Activated CD4-positive, alpha-beta T cell treated with anti-CD3 and anti-CD28 coated beads, Interleukin-2, amount 10 ng/mL, durations not matched to agents 7 days and 5 days (primary cell): ENCODE results near the gene MED8. TPM values are rescaled to one million over a fixed set of nuclear protein-coding genes. Genes with fewer than 3 reads are reported as not detected.
A peak's percentile ranks its signal among the peaks of the same experiment; 100 is the strongest.

Source experiments
- CTCF ChIA-PET: fragments of 350-600 bp; sonication (Branson Sonifier 250); formaldehyde crosslinking; loops from one replicate; lab custom pipeline; 2021; ENCODE audit warnings: antibody characterized with exemption; lab: Charles Lee
- POLR2A ChIA-PET: fragments of 350-600 bp; sonication (Branson Sonifier 250); formaldehyde crosslinking; loops from one replicate; lab custom pipeline; 2021; ENCODE audit warnings: antibody characterized with exemption; lab: Charles Lee
- DNase-seq: peaks from one replicate; pipeline ENCODE4 v3.0.0-alpha.2; 2020
- H3K27ac Mint-ChIP-seq: one replicate; pipeline ENCODE4 v1.8.0; 2021; ENCODE audit warnings: mild to moderate bottlenecking, moderate library complexity, mixed read lengths
- H3K27me3 Mint-ChIP-seq: one replicate; pipeline ENCODE4 v1.8.0; 2021; ENCODE audit warnings: mixed read lengths
- H3K36me3 Mint-ChIP-seq: one replicate; pipeline ENCODE4 v1.8.0; 2021; ENCODE audit warnings: low read depth, mixed read lengths
- H3K4me1 Mint-ChIP-seq: one replicate; pipeline ENCODE4 v1.8.0; 2021; ENCODE audit warnings: mixed read lengths
- H3K4me3 Mint-ChIP-seq: one replicate; pipeline ENCODE4 v1.8.0; 2021; ENCODE audit warnings: mild to moderate bottlenecking, moderate library complexity, mixed read lengths
- H3K9me3 Mint-ChIP-seq: one replicate; pipeline ENCODE4 v1.8.0; 2021; ENCODE audit warnings: mixed read lengths
- total RNA-seq, 2 experiments: library from RNA; stranded (reverse); gene quantifications; one replicate each; pipeline ENCODE4 v1.2.3, GENCODE V29; 2021

Gene MED8
- total RNA-seq, 2 experiments from 2014 or later: 30.2 to 33.3 TPM

- H3K4me1 Mint-ChIP-seq: peaks cover 40% of the 10 kb centered on the region
- H3K36me3 Mint-ChIP-seq: peaks cover 13% of the 10 kb centered on the region
- H3K27ac Mint-ChIP-seq: no peak overlapping the region
- CTCF ChIA-PET: interaction anchor here (0.7 kb wide), 1 partner anchor 56 kb away, joined by 6 read pairs; no protein-coding TSS in a partner anchor
- no peak for DNase-seq
- POLR2A ChIA-PET: no interaction called here
- no peaks in the 10 kb centered on the region for H3K27me3 Mint-ChIP-seq
- H3K4me3 Mint-ChIP-seq: no peak overlapping the region
- H3K9me3 Mint-ChIP-seq: no peaks in the 10 kb centered on the region
Observed at GRCh38 chr1:43392702-43393101, 3.1 kb upstream of the MED8 start.

GRCh38 chr1:43388613-43389012 lies 987 bp downstream of the MED8 start:
- H3K27ac Mint-ChIP-seq: peak overlapping the region; percentile 97
- POLR2A ChIA-PET: interaction anchor here (0.6 kb wide), 1 partner anchor 162 kb away, joined by 3 read pairs; no protein-coding TSS in a partner anchor
- peaks cover 40% of the 10 kb centered on the region for H3K4me1 Mint-ChIP-seq
- DNase-seq: no peak
- peaks cover 28% of the 10 kb centered on the region for H3K36me3 Mint-ChIP-seq
- no peaks in the 10 kb centered on the region for H3K9me3 Mint-ChIP-seq
- H3K27me3 Mint-ChIP-seq: no peaks in the 10 kb centered on the region
- peak overlapping the region; percentile 98 for H3K4me3 Mint-ChIP-seq
- CTCF ChIA-PET: interaction anchor here (1.2 kb wide), 1 partner anchor 12 kb away, joined by 3 read pairs; no protein-coding TSS in a partner anchor

- Mint-ChIP-seq H3K9me3 (no peaks in the 10 kb centered on the region), H3K27ac (peak overlapping the region; percentile 97), H3K27me3 (no peaks in the 10 kb centered on the region), H3K36me3 (peaks cover 30% of the 10 kb centered on the region), H3K4me3 (peak overlapping the region; percentile 98), H3K4me1 (peaks cover 38% of the 10 kb centered on the region)
- no peak for DNase-seq
- ChIA-PET CTCF (interaction anchor here (1.2 kb wide), 1 partner anchor 11 kb away, joined by 3 read pairs; no protein-coding TSS in a partner anchor), POLR2A (no interaction called here)
Observed at GRCh38 chr1:43387976-43388599, 1.5 kb downstream of the MED8 start.

GRCh38 chr1:43386676-43387075 lies 2.9 kb downstream of the MED8 start:
- Mint-ChIP-seq H3K36me3 (peaks cover 40% of the 10 kb centered on the region), H3K27ac (no peak overlapping the region), H3K4me1 (peaks cover 38% of the 10 kb centered on the region), H3K9me3 (no peaks in the 10 kb centered on the region), H3K4me3 (no peak overlapping the region), H3K27me3 (no peaks in the 10 kb centered on the region)
- CTCF ChIA-PET: interaction anchor here (1.4 kb wide), 1 partner anchor 13 kb away, joined by 3 read pairs; no protein-coding TSS in a partner anchor
- DNase-seq: no peak
- POLR2A ChIA-PET: no interaction called here

GRCh38 chr1:43383449-43383848 lies 6.2 kb downstream of the MED8 start:
- H3K27ac Mint-ChIP-seq: no peak overlapping the region
- no peaks in the 10 kb centered on the region for H3K27me3 Mint-ChIP-seq
- CTCF ChIA-PET: interaction anchor here (0.9 to 1.5 kb wide), 2 partner anchors 10 to 15 kb away, joined by 3 to 5 read pairs; partner anchors contain the start of gene ELOVL1
- no peak overlapping the region for H3K4me3 Mint-ChIP-seq
- H3K36me3 Mint-ChIP-seq: peaks cover 54% of the 10 kb centered on the region
- H3K9me3 Mint-ChIP-seq: no peaks in the 10 kb centered on the region
- DNase-seq: no peak
- POLR2A ChIA-PET: no interaction called here
- peaks cover 21% of the 10 kb centered on the region for H3K4me1 Mint-ChIP-seq

- CTCF ChIA-PET: interaction anchor here (1.0 to 1.4 kb wide), 5 partner anchors 9 to 32 kb away, joined by 3 to 4 read pairs (median 3); partner anchors contain the start of gene CDC20
- H3K4me3 Mint-ChIP-seq: no peak overlapping the region
Observed at GRCh38 chr1:43382027-43382779, 7.4 kb downstream of the MED8 start.

GRCh38 chr1:43381612-43382011 lies 8.0 kb downstream of the MED8 start:
- Mint-ChIP-seq H3K4me1 (peaks cover 12% of the 10 kb centered on the region), H3K27me3 (no peaks in the 10 kb centered on the region), H3K27ac (no peak overlapping the region), H3K36me3 (peaks cover 47% of the 10 kb centered on the region), H3K9me3 (no peaks in the 10 kb centered on the region), H3K4me3 (no peak overlapping the region)
- DNase-seq: no peak
- CTCF ChIA-PET: interaction anchor here (1.0 to 1.4 kb wide), 5 partner anchors 9 to 33 kb away, joined by 3 to 4 read pairs (median 3); partner anchors contain the start of gene CDC20
- POLR2A ChIA-PET: no interaction called here

More at GRCh38 chr1:43382027-43382779, 7.4 kb downstream of the MED8 start:
- POLR2A ChIA-PET: no interaction called here
- no peaks in the 10 kb centered on the region for H3K27me3 Mint-ChIP-seq
- DNase-seq: no peak
- H3K27ac Mint-ChIP-seq: no peak overlapping the region
- H3K9me3 Mint-ChIP-seq: no peaks in the 10 kb centered on the region
- H3K4me1 Mint-ChIP-seq: peaks cover 12% of the 10 kb centered on the region
- H3K36me3 Mint-ChIP-seq: peaks cover 52% of the 10 kb centered on the region

- H3K27me3 Mint-ChIP-seq: no peaks in the 10 kb centered on the region
- peaks cover 33% of the 10 kb centered on the region for H3K36me3 Mint-ChIP-seq
- H3K9me3 Mint-ChIP-seq: no peaks in the 10 kb centered on the region
- CTCF ChIA-PET: interaction anchor here (0.7 kb wide), 1 partner anchor 9 kb away, joined by 3 read pairs; no protein-coding TSS in a partner anchor
- H3K4me3 Mint-ChIP-seq: no peak overlapping the region
- no peak overlapping the region for H3K27ac Mint-ChIP-seq
- POLR2A ChIA-PET: no interaction called here
- DNase-seq: no peak
- H3K4me1 Mint-ChIP-seq: peaks cover 12% of the 10 kb centered on the region
Observed at GRCh38 chr1:43379476-43379875, 10.1 kb downstream of the MED8 start.

GRCh38 chr1:43377831-43378230 lies 11.8 kb downstream of the MED8 start:
- H3K4me3 Mint-ChIP-seq: no peak overlapping the region
- ChIA-PET POLR2A (interaction anchor here (0.6 kb wide), 1 partner anchor 409 kb away, joined by 3 read pairs; no protein-coding TSS in a partner anchor), CTCF (interaction anchor here (1.3 kb wide), 1 partner anchor 18 kb away, joined by 3 read pairs; no protein-coding TSS in a partner anchor)

GRCh38 chr1:43376723-43377235 lies 12.8 kb downstream of the MED8 start:
- H3K9me3 Mint-ChIP-seq: no peaks in the 10 kb centered on the region
- no peaks in the 10 kb centered on the region for H3K27me3 Mint-ChIP-seq
- H3K36me3 Mint-ChIP-seq: peaks cover 17% of the 10 kb centered on the region
- CTCF ChIA-PET: interaction anchor here (0.7 to 1.7 kb wide), 3 partner anchors 11 to 150 kb away, joined by 3 to 5 read pairs (median 3); partner anchors contain the start of genes MED8 and SZT2
- no peak overlapping the region for H3K27ac Mint-ChIP-seq
- peaks cover 9% of the 10 kb centered on the region for H3K4me1 Mint-ChIP-seq
- no peak overlapping the region for H3K4me3 Mint-ChIP-seq
- DNase-seq: no peak
- POLR2A ChIA-PET: no interaction called here

More at GRCh38 chr1:43377831-43378230, 11.8 kb downstream of the MED8 start:
- Mint-ChIP-seq H3K36me3 (peaks cover 24% of the 10 kb centered on the region), H3K4me1 (peaks cover 12% of the 10 kb centered on the region), H3K27ac (no peak overlapping the region), H3K9me3 (no peaks in the 10 kb centered on the region), H3K27me3 (no peaks in the 10 kb centered on the region)
- DNase-seq: no peak

- no peak for DNase-seq
- H3K36me3 Mint-ChIP-seq: peaks cover 4% of the 10 kb centered on the region
- no peaks in the 10 kb centered on the region for H3K27me3 Mint-ChIP-seq
- no peak overlapping the region for H3K4me3 Mint-ChIP-seq
- CTCF ChIA-PET: interaction anchor here (0.7 kb wide), 1 partner anchor 10 kb away, joined by 5 read pairs; no protein-coding TSS in a partner anchor
- H3K4me1 Mint-ChIP-seq: peaks cover 14% of the 10 kb centered on the region
- no peak overlapping the region for H3K27ac Mint-ChIP-seq
- H3K9me3 Mint-ChIP-seq: no peaks in the 10 kb centered on the region
- POLR2A ChIA-PET: no interaction called here
Observed at GRCh38 chr1:43373066-43373940, 16.3 kb downstream of the MED8 start.
